Suprapubic skin (tissue), 4 donors: ENCODE measurements around the gene PSD.

Experiments used
- CTCF ChIP-seq, 2 donors: fragments of 200-600 bp in 1 of 2; fragments of 450-650 bp in 1 of 2; sonication (generic) in 1 of 2; IDR thresholded peaks; one replicate each; pipeline ENCODE4 v1.5.1; 2016 to 2019; ENCODE audit warnings: antibody characterized with exemption in 2 of 2, mild to moderate bottlenecking in 1 of 2, moderate library complexity in 1 of 2
- EP300 ChIP-seq: sonication (generic); formaldehyde crosslinking; IDR thresholded peaks from one replicate; pipeline ENCODE4 v1.6.1; 2017; ENCODE audit warnings: antibody characterized with exemption
- POLR2A ChIP-seq, 2 donors: fragments of 450-650 bp; IDR thresholded peaks; one replicate each; pipeline ENCODE4 v1.6.1; 2017; ENCODE audit warnings: antibody characterized with exemption in 2 of 2, mild to moderate bottlenecking in 2 of 2, moderate library complexity in 2 of 2
- POLR2AphosphoS5 ChIP-seq, 3 donors: sonication (generic); formaldehyde crosslinking; IDR thresholded peaks; one replicate each; pipeline ENCODE4 v1.6.1; 2017; ENCODE audit warnings: antibody characterized with exemption in 3 of 3

DNA sequence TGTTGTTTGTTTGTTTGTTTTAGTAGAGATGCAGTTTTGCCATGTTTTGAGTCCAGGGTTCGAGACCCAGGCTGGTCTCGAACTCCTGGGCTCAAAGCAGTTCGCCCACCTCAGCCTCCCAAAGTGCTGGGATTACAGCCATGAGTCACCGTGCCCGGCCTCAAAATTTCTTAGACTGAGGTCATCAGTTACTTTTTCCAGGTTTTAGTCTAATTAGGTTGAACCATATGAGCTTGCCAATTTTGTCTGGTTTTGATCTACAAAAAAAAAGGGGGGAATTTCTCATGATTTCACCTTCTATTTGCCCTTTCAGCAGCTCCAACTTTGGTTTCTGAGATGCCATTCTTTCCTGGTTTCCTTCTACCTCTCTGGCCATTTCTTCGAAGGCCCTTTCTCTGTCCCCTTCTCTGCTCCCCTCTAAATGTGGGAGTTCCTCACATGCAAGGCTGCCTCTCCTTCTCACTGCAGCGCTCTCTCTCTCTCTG lies 8.3 kb upstream of the PSD start:
- TF ChIP-seq CTCF (IDR thresholded peaks at IDR 0.05) (no peak), POLR2A (IDR thresholded peaks at IDR 0.05) (no peak), EP300 (no peak), POLR2AphosphoS5 (IDR thresholded peaks at IDR 0.05) (no peak)
